ENCODE results near the gene ACYP2. TPM values are rescaled to one million over a fixed set of nuclear protein-coding genes. Genes with fewer than 3 reads are reported as not detected.

ACYP2 gene
- total RNA-seq, 1 donor from 2014 or later, result 11.8 TPM

- no peak for DNase-seq (ENCODE audit: low spot score in 2 of 2, unreplicated experiment in 2 of 2)
- Mint-ChIP-seq H3K36me3 (no peaks in the 10 kb centered on the region), H3K4me1 (peaks cover 30% of the 10 kb centered on the region), H3K27ac (no peak overlapping the region), H3K27me3 (ENCODE audit: low read depth) (no peaks in the 10 kb centered on the region), H3K9me3 (peaks cover 5% of the 10 kb centered on the region), H3K4me3 (no peak overlapping the region)
- TF ChIP-seq CTCF (IDR thresholded peaks at IDR 0.05; ENCODE audit: unreplicated experiment), result no peak
These were observed 91.2 kb downstream of the ACYP2 start for GRCh38 chr2:54206596-54206995.

GRCh38 chr2:54207666-54208195 lies 92.3 kb downstream of the ACYP2 start:
- H3K36me3 Mint-ChIP-seq, result no peaks in the 10 kb centered on the region
- H3K4me1 Mint-ChIP-seq, result peaks cover 30% of the 10 kb centered on the region
- no peak for TF ChIP-seq CTCF (IDR thresholded peaks at IDR 0.05; ENCODE audit: unreplicated experiment)
- H3K4me3 Mint-ChIP-seq, result no peak overlapping the region
- DNase-seq (ENCODE audit: low spot score in 2 of 2, unreplicated experiment in 2 of 2), result no peak
- H3K27ac Mint-ChIP-seq, result peak overlapping the region; percentile 91
- peaks cover 5% of the 10 kb centered on the region for H3K9me3 Mint-ChIP-seq
- no peaks in the 10 kb centered on the region for H3K27me3 Mint-ChIP-seq (ENCODE audit: low read depth)

- H3K27me3 Mint-ChIP-seq (ENCODE audit: low read depth), result no peaks in the 10 kb centered on the region
- peak overlapping the region; percentile 91 for H3K27ac Mint-ChIP-seq
- TF ChIP-seq CTCF (IDR thresholded peaks at IDR 0.05; ENCODE audit: unreplicated experiment), result no peak
- DNase-seq (ENCODE audit: low spot score in 2 of 2, unreplicated experiment in 2 of 2), result no peak
- H3K36me3 Mint-ChIP-seq, result no peaks in the 10 kb centered on the region
- H3K9me3 Mint-ChIP-seq, result no peaks in the 10 kb centered on the region
- H3K4me3 Mint-ChIP-seq, result no peak overlapping the region
- H3K4me1 Mint-ChIP-seq, result peaks cover 30% of the 10 kb centered on the region
These were observed 93.2 kb downstream of the ACYP2 start for GRCh38 chr2:54208364-54209240.

GRCh38 chr2:54209379-54209778 lies 94.0 kb downstream of the ACYP2 start:
- H3K27me3 Mint-ChIP-seq (ENCODE audit: low read depth), result no peaks in the 10 kb centered on the region
- no peak overlapping the region for H3K4me3 Mint-ChIP-seq
- H3K36me3 Mint-ChIP-seq, result peaks cover 6% of the 10 kb centered on the region
- no peak overlapping the region for H3K27ac Mint-ChIP-seq
- H3K4me1 Mint-ChIP-seq, result peaks cover 30% of the 10 kb centered on the region
- peaks cover 5% of the 10 kb centered on the region for H3K9me3 Mint-ChIP-seq
- DNase-seq (ENCODE audit: low spot score in 2 of 2, unreplicated experiment in 2 of 2), result no peak
- TF ChIP-seq CTCF (IDR thresholded peaks at IDR 0.05; ENCODE audit: unreplicated experiment), result no peak

- Mint-ChIP-seq H3K4me1 (peaks cover 20% of the 10 kb centered on the region), H3K27ac (no peak overlapping the region), H3K36me3 (peaks cover 14% of the 10 kb centered on the region), H3K9me3 (peaks cover 14% of the 10 kb centered on the region), H3K4me3 (no peak overlapping the region), H3K27me3 (ENCODE audit: low read depth) (no peaks in the 10 kb centered on the region)
- DNase-seq (ENCODE audit: low spot score in 2 of 2, unreplicated experiment in 2 of 2), result no peak
- no peak for TF ChIP-seq CTCF (IDR thresholded peaks at IDR 0.05; ENCODE audit: unreplicated experiment)
These were observed 97.0 kb downstream of the ACYP2 start for GRCh38 chr2:54212456-54212855.
